Measurements from ENCODE around the gene SYT15B.
"Not testable (repeated sequence)": the region's sequence is repeated elsewhere in the genome, so short reads cannot be mapped to it uniquely, and the experiment has no call there.

SYT15B gene

GRCh38 chr10:47725047-47725446, 38.3 kb downstream of the SYT15B start:
- not testable (repeated sequence) for DNase-seq

- DNase-seq, result not testable (repeated sequence)
These were observed 39.3 kb downstream of the SYT15B start for GRCh38 chr10:47724119-47724518.

- not testable (repeated sequence) for DNase-seq
These were observed 40.0 kb downstream of the SYT15B start for GRCh38 chr10:47723362-47723761.

GRCh38 chr10:47717011-47717769, 46.2 kb downstream of the SYT15B start:
- not testable (repeated sequence) for DNase-seq
